GM18858 (cell line): ENCODE data around the gene TTC5.
"Not testable (repeated sequence)": the region's sequence is repeated elsewhere in the genome, so short reads cannot be mapped to it uniquely, and the experiment has no call there.

ENCODE experiments used
- ATAC-seq: cut with Tn5 transposase; IDR thresholded peaks from one replicate; pipeline ENCODE4 v1.9.1; 2021; ENCODE audit not compliant: unreplicated experiment

TTC5 gene

DNA sequence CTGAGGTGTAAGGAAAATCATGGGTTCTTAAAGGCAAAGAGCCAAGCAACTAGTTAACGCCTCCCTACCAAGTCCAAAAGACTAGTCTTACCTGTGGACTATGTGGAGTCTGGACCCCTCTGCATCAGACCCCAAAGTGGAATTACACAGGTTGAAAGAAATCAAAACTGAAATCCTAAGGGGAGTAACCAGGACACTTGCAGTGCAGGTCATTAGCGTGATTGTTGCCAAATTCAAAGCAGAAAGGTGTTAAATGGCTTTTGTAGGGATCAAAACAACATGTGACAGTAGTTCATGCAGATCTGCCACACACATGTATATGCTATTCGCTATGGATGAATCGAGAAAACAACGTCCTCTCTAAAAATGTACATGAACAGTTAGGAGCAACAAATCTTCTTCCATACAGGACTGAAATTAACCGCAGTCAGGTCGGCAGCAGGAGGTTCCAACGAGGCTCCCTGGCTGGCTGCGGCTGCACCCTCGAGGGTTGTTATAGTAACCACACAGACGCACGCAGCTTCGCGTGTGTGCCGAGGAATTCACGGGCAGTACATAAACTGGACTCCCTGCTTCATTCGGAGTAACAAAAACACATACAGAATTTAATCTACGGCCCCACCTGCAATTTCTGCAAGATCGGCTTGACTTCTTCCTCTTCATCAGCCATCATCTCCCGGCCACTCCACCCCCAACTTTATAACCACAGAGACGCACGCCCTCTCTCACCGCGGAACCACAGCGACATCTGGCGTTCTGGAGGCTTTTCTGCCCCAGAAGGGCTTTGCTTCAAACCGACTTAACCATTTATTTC is at the start of gene TTC5:
TTC5 (minus strand) TSS at position 687 of the 814 bp plus-strand sequence; CDS start at position 673, 14 bp downstream.
- peak; percentile 87 for ATAC-seq

DNA sequence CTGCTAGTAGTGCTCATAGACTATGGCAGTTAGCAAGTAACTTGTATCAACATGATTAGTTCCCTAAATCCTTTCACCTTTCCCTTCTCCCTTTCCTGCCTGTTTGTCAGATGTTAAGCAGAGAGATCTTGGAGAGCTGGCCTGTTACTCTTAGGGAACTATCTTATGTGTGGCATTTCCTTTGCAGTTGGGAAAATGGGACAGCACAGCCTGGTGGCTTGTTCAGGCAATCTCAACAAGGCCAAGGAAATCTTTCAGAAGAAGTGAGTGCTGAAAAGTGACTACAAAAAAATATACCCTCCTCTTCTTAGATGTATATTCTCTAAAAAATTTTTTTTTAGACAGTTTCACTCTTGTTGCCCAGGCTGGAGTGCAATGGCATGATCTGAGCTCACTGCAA is 45.1 kb upstream of the TTC5 start:
- no peak for ATAC-seq

GRCh38 chr14:20350282-20350681 is 44.5 kb upstream of the TTC5 start:
- no peak for ATAC-seq

GRCh38 chr14:20347747-20348146 is 42.0 kb upstream of the TTC5 start:
- ATAC-seq: no peak

DNA sequence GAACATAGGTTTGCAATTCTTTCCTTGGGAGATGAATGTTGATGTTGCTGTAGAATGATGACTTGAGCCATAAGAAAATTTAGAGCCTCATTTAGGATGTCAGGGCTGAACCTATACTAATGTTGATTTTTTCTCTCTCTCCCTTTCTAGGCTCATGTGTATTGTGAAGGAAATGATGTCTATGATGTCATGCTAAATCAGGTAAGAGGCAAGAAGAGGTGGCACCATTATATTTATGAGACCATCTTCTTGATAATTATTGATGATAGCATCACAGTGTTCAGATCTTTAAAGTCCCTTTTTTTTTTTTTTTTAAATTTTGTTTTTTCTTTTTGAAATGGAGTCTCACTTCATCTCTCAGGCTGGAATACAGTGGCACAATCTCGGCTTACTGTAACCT is 41.0 kb upstream of the TTC5 start:
- no peak for ATAC-seq

GRCh38 chr14:20345366-20345765 is 39.6 kb upstream of the TTC5 start:
- no peak for ATAC-seq

GRCh38 chr14:20343862-20344220 is 38.1 kb upstream of the TTC5 start:
- no peak for ATAC-seq

DNA sequence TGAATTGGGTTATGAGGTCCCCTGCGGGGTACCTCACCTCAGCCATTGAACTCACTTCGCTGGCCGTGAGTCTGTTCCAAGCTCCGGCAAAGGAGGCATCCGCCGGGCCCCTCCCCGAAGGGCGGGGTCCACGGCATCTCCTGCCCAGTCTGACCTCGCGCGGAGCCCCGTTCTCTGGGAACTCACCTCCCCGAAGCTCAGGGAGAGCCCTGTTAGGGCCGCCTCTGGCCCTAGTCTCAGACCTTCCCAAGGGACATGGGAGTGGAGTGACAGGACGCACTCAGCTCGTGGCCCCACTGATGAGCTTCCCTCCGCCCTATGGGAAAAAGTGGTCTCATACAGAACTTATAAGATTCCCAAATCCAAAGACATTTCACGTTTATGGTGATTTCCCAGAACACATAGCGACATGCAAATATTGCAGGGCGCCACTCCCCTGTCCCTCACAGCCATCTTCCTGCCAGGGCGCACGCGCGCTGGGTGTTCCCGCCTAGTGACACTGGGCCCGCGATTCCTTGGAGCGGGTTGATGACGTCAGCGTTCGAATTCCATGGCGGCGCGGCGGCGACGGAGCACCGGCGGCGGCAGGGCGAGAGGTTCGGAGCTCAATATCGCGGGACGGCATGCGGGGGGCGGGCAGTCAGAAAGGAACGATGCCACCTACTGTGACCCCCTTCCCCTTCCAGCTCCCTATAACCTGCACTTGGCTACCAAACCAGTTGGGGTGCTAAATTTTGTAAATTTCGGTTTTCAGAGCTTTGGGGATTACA is 37.5 kb upstream of the TTC5 start, which contains the start of gene PARP2:
PARP2 (plus strand) TSS at position 544 of the 770 bp plus-strand sequence; CDS start at position 551, 7 bp downstream.
- peak; percentile 92 for ATAC-seq

- ATAC-seq: no peak
Observed at GRCh38 chr14:20341646-20342045, 35.9 kb upstream of the TTC5 start.

DNA sequence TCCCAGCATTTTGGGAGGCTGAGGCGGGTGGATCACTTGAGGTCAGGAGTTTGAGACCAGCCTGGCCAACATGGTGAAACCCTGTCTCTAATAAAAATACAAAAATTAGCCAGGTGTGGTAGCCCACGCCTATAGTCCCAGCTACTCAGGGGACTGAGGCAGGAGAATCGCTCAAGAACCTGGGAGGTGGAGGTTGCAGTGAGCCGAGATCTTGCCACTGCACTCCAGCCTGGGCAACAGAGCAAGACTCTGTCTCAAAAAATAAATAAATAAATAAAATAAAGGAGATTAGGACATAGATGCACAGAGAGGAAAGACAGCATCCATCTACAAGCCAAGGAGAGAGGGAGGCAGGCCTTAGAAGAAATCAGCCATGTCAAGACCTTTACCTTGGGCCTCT is 35.3 kb upstream of the TTC5 start:
- not testable (repeated sequence) for ATAC-seq

- ATAC-seq: no peak
Observed at GRCh38 chr14:20334017-20334416, 28.3 kb upstream of the TTC5 start.

DNA sequence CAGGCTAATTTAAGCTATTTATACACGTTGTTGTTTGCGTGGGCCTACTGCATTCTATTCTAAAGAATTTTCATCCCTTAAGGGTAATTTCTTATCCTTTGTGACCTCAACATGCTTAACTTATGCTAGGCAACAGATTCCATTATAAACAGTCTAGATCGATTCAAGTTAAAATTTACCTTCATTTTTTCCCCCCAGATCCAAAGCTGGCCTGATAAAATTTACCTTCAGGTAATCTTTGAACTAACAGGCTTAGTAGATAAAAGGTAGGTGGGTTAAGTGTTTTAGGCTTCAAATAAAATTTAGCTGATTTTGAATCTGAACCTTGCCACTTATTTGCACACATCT is 27.7 kb upstream of the TTC5 start:
- ATAC-seq: no peak

DNA sequence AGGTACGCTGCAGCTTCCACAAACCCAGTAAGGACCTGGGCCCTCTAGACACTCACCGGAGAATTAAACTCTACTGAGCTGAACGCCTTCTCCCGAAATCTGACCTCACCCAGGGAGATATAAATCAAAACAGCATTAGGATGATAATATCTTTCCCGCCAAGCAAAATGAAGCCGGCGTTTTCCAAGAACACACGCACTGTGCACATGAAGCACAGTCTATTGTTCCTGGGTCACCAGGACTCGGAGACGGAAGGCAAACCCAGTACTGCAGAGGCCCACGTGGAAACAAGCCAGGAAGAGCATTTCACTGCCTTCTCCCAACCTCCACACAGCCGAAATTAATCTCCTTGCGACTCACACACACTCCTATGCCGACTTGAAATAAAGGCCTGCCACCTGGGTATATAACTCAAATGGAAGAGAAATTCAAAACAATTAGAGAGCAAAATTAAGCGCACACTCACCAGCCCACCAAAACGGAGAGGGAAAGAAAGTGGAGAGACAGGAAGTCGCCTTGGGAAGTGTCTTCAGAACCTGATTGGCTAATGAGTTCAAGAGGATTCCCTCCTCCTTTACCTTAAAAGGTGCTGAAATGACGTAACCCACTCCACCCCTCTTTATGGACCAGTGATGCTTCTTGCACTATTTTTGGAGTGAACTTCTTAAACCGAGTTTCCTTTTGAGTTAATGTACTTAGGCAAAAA is 27.2 kb upstream of the TTC5 start, which contains the start of gene CCNB1IP1:
CCNB1IP1 (minus strand) TSS at position 492 of the 706 bp plus-strand sequence. CDS start 16,756 bp downstream, outside the sequence.
- ATAC-seq: peak; percentile 97

GRCh38 chr14:20332431-20332787 is 26.7 kb upstream of the TTC5 start:
- ATAC-seq: no peak

GRCh38 chr14:20331053-20331613 is 25.4 kb upstream of the TTC5 start:
- no peak for ATAC-seq

GRCh38 chr14:20329355-20329754 is 23.6 kb upstream of the TTC5 start:
- no peak for ATAC-seq

DNA sequence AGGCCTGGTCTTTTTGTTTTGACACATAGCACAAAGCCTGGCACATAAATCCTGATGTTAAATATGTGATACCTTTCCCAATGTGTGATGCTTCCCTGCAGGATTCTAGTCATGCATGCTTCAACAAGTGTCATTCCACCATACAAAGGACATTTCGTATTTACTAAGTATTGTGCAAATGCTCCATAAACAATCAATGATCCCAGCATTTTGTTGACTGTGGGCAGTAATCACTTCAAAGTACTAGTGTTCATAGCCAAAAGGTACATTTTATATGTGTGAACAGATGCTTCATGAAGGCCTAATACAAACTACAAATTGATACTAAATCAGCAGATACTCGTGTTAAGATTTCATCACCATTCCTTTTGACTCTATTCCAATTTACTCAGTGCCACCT is 23.0 kb upstream of the TTC5 start:
- ATAC-seq: no peak

DNA sequence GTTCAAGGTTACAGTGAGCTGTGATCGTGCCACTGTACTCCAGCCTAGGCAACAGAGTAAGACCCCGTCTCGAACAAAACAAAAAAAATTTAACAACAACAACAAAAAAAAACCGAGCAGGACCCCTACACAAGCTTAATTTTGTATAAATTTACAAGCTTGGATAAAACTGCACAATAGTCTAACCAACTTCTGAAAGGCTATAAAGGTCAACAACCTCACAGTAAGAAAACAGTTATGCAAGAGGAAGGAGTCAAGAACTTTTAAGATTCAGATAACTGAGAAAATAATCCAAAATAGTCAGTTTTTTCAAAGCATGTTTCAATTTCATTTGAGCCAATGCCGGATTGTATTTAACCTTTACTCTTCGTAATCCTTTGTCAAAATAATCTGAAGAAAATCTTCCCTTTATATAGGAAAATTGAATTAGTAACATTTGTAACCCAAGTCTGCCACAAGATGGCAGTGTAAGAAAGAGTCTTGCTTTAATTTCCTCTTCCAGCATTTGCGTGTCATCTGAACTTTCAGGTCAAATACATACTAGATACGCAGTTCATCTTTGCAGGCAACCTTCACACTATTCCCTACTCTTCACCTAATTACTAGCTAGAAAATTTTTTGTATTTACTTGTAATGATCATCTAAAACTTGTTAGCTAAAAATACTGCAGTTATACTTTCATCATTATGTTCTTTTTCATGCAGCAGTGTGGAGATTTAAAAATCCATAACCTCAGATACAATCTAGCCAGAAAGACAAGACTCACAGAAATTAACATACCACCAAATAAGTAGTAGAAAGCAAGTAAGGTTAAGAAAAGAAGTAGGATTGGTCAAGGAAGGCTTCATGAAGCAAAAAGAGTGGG is 21.5 kb upstream of the TTC5 start:
- no peak for ATAC-seq

DNA sequence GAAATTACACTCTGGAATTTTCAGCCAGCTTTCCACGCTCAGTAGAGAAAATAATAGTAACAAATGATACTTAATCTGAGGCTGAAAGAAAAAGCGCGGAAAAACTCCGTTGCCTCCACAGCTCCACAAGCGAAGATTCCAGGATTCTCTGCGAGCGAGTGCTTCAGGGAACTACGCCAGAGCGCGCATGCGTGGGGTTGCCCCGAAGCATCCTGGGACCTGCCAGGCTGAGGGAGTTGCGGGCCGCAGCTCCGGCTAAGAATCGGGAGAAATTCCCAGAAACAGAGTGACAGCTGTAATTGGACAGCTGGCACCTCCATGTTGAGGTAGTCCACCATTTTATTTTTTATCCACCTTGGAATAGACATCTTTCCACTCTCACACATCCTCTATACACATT is 12.0 kb upstream of the TTC5 start:
- ATAC-seq: no peak

DNA sequence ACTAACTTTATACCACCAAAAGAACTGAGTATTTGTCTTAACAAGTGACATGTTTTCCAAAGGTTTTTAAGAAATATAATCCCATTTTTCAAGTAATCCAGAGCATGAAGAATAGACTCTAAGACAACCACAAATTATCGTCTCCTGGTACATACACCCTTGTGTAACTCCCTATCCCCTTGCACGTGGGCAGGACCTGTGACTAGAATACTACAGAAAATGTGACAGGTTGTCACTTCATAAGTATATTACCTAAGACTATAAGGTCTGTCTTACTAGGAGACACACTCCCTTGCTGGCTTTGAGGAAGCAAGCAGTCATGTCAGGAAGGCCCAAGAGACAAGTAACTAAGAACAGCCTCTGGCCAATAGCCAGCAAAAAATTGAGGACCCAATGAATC is 8.3 kb upstream of the TTC5 start:
- no peak for ATAC-seq
